Prostate gland (tissue), 2 donors: Measurements from ENCODE around the gene APBB1IP.

Experiments used
- POLR2A ChIP-seq: fragments of 450-650 bp; IDR thresholded peaks from one replicate; pipeline ENCODE4 v1.6.1; 2016; ENCODE audit warnings: antibody characterized with exemption, mild to moderate bottlenecking
- POLR2AphosphoS5 ChIP-seq: sonication (generic); formaldehyde crosslinking; IDR thresholded peaks from one replicate; pipeline ENCODE4 v1.6.1; 2017; ENCODE audit warnings: antibody characterized with exemption
- TF ChIP-seq, protein P1 (sequence below), 4 experiments: fragments of 200-600 bp in 2 of 4; fragments of 450-650 bp in 2 of 4; sonication (generic) in 2 of 4; IDR thresholded peaks; 1 replicate in 3 of 4; 2 replicates in 1 of 4; pipeline ENCODE4 v1.5.1; 2016 to 2019; ENCODE audit warnings: antibody characterized with exemption in 4 of 4, mild to moderate bottlenecking in 2 of 4, moderate library complexity in 2 of 4

DNA sequence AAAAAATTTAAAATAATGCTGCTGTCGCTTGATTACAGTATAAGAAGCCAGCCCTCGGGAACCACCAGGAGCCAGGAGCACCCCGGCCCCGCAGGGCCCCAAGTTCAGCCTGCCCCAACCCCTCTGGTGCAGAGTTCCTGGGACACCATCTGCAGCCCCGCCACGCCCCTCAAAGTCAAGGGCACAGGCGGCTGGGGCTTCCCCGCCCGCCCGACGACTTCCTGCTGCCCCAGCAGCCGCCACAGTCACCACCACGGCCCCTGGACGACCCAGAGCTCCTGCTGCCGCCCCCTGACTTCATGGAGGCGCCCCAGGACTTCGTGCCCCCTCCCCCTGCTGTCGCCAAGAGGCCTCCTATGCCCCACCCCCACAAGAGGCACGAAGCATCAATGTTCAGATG, 155.8 kb downstream of the APBB1IP start:
- TF ChIP-seq POLR2A = no peak
- TF ChIP-seq, protein P1, sequence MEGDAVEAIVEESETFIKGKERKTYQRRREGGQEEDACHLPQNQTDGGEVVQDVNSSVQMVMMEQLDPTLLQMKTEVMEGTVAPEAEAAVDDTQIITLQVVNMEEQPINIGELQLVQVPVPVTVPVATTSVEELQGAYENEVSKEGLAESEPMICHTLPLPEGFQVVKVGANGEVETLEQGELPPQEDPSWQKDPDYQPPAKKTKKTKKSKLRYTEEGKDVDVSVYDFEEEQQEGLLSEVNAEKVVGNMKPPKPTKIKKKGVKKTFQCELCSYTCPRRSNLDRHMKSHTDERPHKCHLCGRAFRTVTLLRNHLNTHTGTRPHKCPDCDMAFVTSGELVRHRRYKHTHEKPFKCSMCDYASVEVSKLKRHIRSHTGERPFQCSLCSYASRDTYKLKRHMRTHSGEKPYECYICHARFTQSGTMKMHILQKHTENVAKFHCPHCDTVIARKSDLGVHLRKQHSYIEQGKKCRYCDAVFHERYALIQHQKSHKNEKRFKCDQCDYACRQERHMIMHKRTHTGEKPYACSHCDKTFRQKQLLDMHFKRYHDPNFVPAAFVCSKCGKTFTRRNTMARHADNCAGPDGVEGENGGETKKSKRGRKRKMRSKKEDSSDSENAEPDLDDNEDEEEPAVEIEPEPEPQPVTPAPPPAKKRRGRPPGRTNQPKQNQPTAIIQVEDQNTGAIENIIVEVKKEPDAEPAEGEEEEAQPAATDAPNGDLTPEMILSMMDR (IDR thresholded peaks at IDR 0.05) = no peak
- TF ChIP-seq POLR2AphosphoS5 = no peak
